Large intestine (tissue), 3 donors: ENCODE data around the gene CRTAC1. TPM values are rescaled to one million over a fixed set of nuclear protein-coding genes. Genes with fewer than 3 reads are reported as not detected.

Source experiments
- DNase-seq, 2 donors: peaks; one replicate each; pipeline versions ENCODE4 v3.0.0 to v3.0.0-alpha.2; 2013
- H3K27ac ChIP-seq: one replicate; pipeline ENCODE4 v1.5.1; 2013; ENCODE audit warnings: low read length
- H3K27me3 ChIP-seq: 2 replicates; pipeline ENCODE4 v1.6.1; 2013; ENCODE audit warnings: low read length; ENCODE audit not compliant: control insufficient read depth, insufficient read depth
- H3K36me3 ChIP-seq: 2 replicates; pipeline ENCODE4 v1.6.1; 2013; ENCODE audit warnings: low read length; ENCODE audit not compliant: control insufficient read depth, insufficient read depth
- H3K4me1 ChIP-seq: one replicate; pipeline ENCODE4 v1.6.1; 2013; ENCODE audit warnings: low read length; ENCODE audit not compliant: control insufficient read depth, insufficient read depth
- H3K4me3 ChIP-seq: one replicate; pipeline ENCODE4 v1.5.1; 2013; ENCODE audit warnings: low read length
- H3K9me3 ChIP-seq: one replicate; pipeline ENCODE4 v1.6.1; 2013; ENCODE audit warnings: mild to moderate bottlenecking, low read depth, low read length, moderate library complexity; ENCODE audit not compliant: control insufficient read depth
- WGBS: methylation state at CpG from one replicate; pipeline ENCODE4 v1.1.5; 2013; ENCODE audit warnings: low lambda C conversion rate; ENCODE audit not compliant: insufficient coverage; 5-methylcytosine and 5-hydroxymethylcytosine counted together
- polyA plus RNA-seq: library from polyadenylated mRNA; unstranded; fragments of 120-200 nt; gene quantifications from one replicate; pipeline ENCODE4 v1.2.1, GENCODE V29; 2013

The CRTAC1 gene
- polyA plus RNA-seq, 1 donor, result 2.5 TPM

DNA sequence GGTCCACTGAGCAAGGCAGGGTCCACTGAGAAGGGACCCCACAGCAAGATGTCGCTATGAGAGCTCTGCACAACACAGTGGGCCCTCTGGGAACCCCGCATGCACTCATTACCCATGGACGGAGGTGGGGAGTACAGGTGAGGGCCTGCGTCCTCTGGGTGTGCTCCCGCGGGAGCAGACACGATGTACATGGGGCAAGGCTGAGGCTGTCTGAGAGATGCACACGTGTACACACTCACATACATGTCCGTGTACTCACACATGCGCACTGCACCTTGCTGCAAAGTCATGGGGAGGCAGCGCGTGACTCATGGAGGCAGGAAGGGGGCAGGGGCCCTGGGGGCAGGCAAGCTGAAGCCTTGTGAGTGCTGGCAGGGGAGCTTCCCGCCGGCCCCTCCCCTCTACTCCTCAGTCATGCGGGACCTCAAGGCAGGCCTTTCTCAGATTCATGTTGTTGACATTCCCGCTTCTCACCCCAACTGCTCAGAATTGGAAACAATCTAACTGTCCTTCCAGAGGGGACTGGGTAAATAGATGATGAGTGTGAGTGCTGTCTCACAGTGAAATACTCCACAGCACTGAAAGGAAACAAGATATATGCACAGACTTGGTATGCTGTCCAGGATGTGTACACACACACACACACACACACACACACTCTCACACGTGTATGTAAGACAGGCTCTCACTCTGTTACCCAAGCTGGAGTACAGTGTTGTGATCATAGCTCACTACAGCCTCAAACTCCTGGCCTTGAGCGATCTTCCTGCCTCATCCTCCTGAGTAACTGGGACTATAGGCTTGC, 140.8 kb downstream of the CRTAC1 start:
- no peaks in the 10 kb centered on the region for H3K9me3 ChIP-seq
- H3K27ac ChIP-seq, result no peak overlapping the region
- H3K36me3 ChIP-seq, result no peaks in the 10 kb centered on the region
- DNase-seq, result peak; percentile 70 to 72
- H3K4me3 ChIP-seq, result no peak overlapping the region
- no peaks in the 10 kb centered on the region for H3K27me3 ChIP-seq
- WGBS, result no CpG with 5 or more reads among the region's 18 CpGs
- peaks cover 26% of the 10 kb centered on the region for H3K4me1 ChIP-seq

DNA sequence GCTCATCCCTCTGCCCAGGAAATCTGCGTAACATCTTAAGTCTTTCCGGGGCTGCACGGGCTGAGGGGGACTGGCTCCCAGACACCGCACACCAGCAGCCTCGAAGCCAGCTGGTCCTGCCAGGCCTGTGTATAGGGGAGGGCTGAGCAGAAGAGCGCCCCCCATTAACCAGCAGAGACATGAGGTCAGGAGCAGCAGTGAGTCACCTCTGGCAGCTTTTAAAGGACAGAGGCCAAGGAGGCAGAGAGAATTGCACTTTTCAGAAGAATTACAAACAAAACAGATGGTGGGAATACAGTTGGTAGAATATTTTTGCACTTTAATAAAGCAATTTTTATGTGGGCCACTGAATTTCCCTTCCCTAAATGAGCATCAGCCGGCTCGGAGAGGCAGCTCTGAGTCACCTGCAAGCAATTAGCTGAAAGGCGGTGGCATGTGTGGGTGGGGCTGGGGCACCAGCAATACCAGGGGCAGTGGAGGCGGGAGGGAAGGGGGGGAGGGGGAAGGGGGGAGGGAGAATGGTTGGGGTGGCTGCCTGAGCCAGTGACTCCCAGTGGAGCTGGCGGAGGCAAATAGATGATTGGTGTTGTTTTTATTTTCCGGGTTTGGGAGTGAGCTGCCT, 141.7 kb downstream of the CRTAC1 start:
- H3K9me3 ChIP-seq, result no peaks in the 10 kb centered on the region
- no peaks in the 10 kb centered on the region for H3K36me3 ChIP-seq
- WGBS, result no CpG with 5 or more reads among the region's 12 CpGs
- no peak overlapping the region for H3K4me3 ChIP-seq
- H3K27ac ChIP-seq, result no peak overlapping the region
- peak; percentile 48 to 70 for DNase-seq
- H3K4me1 ChIP-seq, result peaks cover 26% of the 10 kb centered on the region
- H3K27me3 ChIP-seq, result no peaks in the 10 kb centered on the region

DNA sequence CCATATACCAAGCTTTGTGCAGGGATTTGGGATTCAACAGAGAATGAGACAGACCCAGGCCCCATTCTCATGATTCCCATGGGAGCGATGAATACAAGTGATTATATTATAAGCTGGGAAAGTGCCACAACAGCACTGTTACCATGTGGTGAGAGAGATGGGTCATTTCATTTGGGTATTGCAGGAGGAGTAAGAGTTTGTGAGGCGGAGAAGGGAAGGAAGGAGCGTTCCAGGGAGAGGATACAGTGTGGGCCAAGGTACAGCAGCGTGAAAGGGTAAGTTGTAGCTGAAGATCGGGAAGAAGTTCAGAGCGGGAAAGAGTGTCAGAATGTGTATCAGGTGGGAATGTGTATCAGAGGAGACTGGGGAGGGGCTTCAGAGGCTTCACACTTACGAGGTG, 142.3 kb downstream of the CRTAC1 start:
- no peaks in the 10 kb centered on the region for H3K36me3 ChIP-seq
- peaks cover 26% of the 10 kb centered on the region for H3K4me1 ChIP-seq
- WGBS, result 100% methylated on average over 1 of the region's 7 CpGs
- no peaks in the 10 kb centered on the region for H3K9me3 ChIP-seq
- H3K27ac ChIP-seq, result no peak overlapping the region
- no peaks in the 10 kb centered on the region for H3K27me3 ChIP-seq
- no peak for DNase-seq
- H3K4me3 ChIP-seq, result no peak overlapping the region

DNA sequence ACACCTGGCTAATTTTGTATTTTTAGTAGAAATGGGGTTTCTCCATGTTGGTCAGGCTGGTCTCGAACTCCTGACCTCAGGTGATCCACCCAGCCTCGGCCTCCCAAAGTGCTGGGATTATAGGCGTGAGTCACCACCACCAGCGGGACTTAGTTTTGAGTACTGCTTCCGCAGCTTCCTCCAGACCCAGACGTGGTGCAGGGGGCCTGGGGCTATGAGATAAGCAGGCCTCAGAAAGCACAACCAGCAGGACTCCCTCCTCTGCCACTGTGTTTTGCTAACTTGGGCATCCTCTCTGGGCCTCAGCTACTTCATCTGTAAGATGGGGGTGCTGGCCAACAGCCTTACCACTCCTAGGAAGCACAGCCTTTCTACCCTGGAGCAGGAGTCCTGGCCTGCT, 143.0 kb downstream of the CRTAC1 start:
- Histone ChIP-seq H3K4me1 (peaks cover 23% of the 10 kb centered on the region), H3K27ac (no peak overlapping the region), H3K9me3 (no peaks in the 10 kb centered on the region), H3K4me3 (no peak overlapping the region), H3K36me3 (no peaks in the 10 kb centered on the region), H3K27me3 (no peaks in the 10 kb centered on the region)
- no CpG with 5 or more reads among the region's 6 CpGs for WGBS
- DNase-seq, result no peak

DNA sequence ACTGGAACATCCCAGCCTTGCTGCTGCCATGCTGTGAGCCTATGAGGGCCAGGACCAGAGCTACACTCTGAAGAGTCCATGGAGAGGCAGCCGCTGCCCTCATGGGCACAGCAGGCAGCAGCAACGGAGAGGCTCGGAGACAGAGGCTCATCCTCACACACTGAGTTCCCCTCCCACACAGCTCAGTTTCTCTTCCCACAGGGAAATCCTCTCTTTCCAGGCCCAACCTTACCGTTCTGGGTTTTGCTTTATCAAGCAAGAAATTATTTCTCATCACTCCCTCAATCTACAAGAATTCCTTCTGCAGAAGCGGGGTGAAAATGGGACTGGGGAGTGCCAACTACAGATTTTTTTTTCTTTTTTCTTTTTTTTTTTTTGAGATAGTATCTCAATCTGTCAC, 144.1 kb downstream of the CRTAC1 start:
- Histone ChIP-seq H3K27me3 (no peaks in the 10 kb centered on the region), H3K36me3 (no peaks in the 10 kb centered on the region), H3K4me1 (peaks cover 14% of the 10 kb centered on the region), H3K4me3 (no peak overlapping the region), H3K27ac (no peak overlapping the region), H3K9me3 (no peaks in the 10 kb centered on the region)
- WGBS, result 79% methylated on average over 2 of the region's 5 CpGs
- no peak for DNase-seq

DNA sequence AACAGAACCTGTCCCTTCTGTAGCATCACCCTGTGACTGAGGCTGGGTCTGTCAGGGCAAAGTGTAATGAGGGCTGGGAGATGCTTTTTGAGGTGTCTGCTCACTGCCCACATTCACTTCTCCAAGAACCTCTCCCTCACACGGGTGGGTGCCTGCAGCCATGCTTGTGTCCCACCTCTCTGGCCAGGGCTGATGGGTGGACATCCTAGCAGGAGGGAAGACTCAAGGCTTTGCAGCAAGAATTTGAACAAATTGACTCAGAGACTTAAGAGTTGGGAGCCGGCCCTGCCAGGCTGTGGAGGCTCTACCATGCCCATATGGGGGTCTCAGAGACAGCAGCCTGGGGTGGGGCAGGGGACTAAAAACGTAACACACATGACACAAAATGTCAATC, 147.3 kb downstream of the CRTAC1 start:
- Histone ChIP-seq H3K9me3 (no peaks in the 10 kb centered on the region), H3K27ac (no peak overlapping the region), H3K27me3 (no peaks in the 10 kb centered on the region), H3K4me3 (no peak overlapping the region), H3K36me3 (no peaks in the 10 kb centered on the region), H3K4me1 (no peaks in the 10 kb centered on the region)
- no peak for DNase-seq
- WGBS, result no CpG with 5 or more reads among the region's 3 CpGs

DNA sequence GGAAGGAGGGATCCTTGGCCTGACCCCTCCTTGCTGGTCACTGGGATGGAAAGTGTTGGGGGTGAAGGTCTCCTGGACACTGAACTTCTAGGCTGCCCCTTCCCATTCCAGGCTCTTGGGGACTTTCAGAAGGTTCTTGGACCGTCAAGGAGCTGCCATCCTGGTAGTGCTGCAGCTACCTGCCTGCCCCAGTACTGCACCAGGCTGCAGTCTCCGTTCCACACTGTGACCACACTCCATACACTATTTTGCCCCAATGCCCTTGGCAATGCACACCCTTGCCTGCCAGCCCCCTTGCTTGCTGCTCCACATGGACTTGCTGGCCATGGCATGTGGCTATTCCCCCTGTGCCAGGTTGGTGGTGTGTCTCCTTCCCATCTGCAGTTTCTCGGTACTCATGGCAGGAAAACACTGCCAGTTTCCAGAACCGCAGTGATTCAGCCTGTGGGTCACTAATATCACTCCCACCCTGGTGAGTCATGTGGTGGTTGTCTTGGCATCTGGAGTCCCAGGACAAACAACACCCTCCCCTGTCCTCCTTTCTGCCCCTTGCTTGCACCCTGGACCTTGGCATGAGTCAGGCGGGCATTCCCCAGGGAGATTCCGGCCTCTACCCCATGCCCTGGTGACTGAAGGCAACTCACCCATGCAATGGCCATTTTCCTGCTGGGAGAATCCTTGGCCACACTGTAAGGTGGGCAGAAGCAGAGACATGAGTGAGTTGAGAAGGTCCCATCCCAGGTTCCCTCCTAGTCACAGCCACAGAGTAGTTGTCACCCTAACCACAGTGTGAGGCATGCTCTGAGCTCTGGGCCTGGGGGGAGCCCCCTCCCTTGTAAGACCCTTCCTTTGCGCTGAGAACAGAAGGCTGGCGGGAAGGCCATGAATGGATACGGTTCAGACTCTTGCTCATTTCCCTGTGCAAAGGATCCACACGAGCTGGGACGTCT, 148.0 kb downstream of the CRTAC1 start:
- H3K9me3 ChIP-seq, result no peaks in the 10 kb centered on the region
- no peak for DNase-seq
- H3K27ac ChIP-seq, result no peak overlapping the region
- no peak overlapping the region for H3K4me3 ChIP-seq
- no peaks in the 10 kb centered on the region for H3K27me3 ChIP-seq
- H3K4me1 ChIP-seq, result no peaks in the 10 kb centered on the region
- no peaks in the 10 kb centered on the region for H3K36me3 ChIP-seq
- WGBS, result no CpG with 5 or more reads among the region's 11 CpGs

DNA sequence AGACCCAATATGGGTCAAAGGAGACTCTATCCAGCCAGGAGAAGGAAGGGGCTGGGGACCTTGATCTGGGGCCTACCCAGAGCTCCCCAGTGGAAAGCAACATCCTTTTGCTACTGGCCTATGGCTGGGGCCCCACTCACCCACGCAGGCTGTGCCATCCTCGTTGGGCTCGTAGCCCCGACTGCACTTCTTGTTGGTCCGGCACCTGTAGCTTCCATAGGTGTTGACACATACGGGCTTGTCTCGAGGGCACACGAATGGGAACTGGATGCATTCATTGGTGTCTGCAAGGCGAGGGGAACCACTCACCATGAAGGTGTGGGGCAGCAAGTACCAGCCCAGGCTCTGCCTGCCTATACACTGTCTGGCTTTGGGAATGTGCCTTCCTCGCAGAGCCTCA, 150.3 kb downstream of the CRTAC1 start:
- Histone ChIP-seq H3K36me3 (no peaks in the 10 kb centered on the region), H3K27me3 (no peaks in the 10 kb centered on the region), H3K27ac (no peak overlapping the region), H3K9me3 (no peaks in the 10 kb centered on the region), H3K4me3 (no peak overlapping the region), H3K4me1 (no peaks in the 10 kb centered on the region)
- WGBS, result no CpG with 5 or more reads among the region's 10 CpGs
- no peak for DNase-seq

DNA sequence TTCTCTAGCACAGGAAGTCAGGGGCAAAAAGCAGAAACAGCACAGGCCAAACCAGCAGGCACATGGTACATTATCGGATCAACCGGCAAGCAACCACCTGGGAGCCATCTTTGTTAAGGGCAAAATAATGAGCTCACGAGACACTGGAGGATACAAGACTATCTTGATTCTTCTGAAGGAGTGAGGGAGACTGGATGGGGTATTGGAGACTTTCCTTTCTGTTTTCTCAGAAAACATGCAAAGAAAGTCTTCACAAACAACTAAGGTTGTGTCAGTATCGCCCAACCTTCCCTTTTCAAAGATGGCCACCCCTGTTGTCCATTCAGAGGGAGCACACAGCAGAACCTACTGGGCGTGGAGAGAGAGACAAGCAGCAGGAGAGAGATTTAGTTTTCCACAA, 151.2 kb downstream of the CRTAC1 start:
- WGBS, result no CpG with 5 or more reads among the region's 5 CpGs
- Histone ChIP-seq H3K27me3 (no peaks in the 10 kb centered on the region), H3K27ac (no peak overlapping the region), H3K4me3 (no peak overlapping the region), H3K36me3 (no peaks in the 10 kb centered on the region), H3K4me1 (no peaks in the 10 kb centered on the region), H3K9me3 (no peaks in the 10 kb centered on the region)
- no peak for DNase-seq

DNA sequence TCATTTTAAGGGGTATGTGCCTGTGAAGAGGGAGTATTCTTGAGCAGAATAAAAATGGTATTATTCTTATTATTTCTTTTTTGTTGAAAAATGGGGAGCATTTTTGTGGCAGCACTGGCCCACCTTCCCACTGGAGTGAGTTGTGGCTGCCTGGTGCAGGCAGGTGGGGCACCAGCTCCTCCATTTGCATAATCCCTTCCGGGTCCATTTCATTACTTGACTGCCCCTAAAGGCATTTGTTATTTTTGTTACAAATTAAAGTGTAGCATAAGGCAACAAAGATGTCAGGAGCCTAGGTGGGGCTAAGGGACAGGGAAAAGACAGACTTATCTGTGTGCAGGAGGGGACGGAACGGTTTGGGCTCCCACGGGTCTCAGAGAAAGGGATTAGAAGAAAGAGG, 154.0 kb downstream of the CRTAC1 start:
- no peaks in the 10 kb centered on the region for H3K4me1 ChIP-seq
- H3K27ac ChIP-seq, result no peak overlapping the region
- H3K36me3 ChIP-seq, result no peaks in the 10 kb centered on the region
- no peak for DNase-seq
- H3K9me3 ChIP-seq, result no peaks in the 10 kb centered on the region
- H3K4me3 ChIP-seq, result no peak overlapping the region
- H3K27me3 ChIP-seq, result peaks cover 3% of the 10 kb centered on the region
- WGBS, result no CpG with 5 or more reads among the region's 4 CpGs
